ENCODE measurements around the gene RSL1D1. TPM values are rescaled to one million over a fixed set of nuclear protein-coding genes. Genes with fewer than 3 reads are reported as not detected.

The RSL1D1 gene
- total RNA-seq, 1 donor from 2014 or later: 148 TPM

- Histone ChIP-seq H3K4me1 (no peaks in the 10 kb centered on the region), H3K36me3 (peaks cover 0 to 58% of the 10 kb centered on the region in 2 donors), H3K27ac (no peak overlapping the region), H3K27me3 (no peaks in the 10 kb centered on the region), H3K4me3 (no peak overlapping the region), H3K9me3 (no peaks in the 10 kb centered on the region)
- TF ChIP-seq CTCF (IDR thresholded peaks at IDR 0.05): no peak
- no peak for TF ChIP-seq POLR2A (IDR thresholded peaks at IDR 0.05)
- no peak for TF ChIP-seq POLR2AphosphoS5 (IDR thresholded peaks at IDR 0.05; ENCODE audit: insufficient read depth in 1 of 2, low read depth in 1 of 2)
- DNase-seq (ENCODE audit: extremely low spot score in 2 of 2): no peak
- intact Hi-C loops (cut with DNase I): no loop called here
Measured at GRCh38 chr16:11877374-11877773, 26.0 kb upstream of the RSL1D1 start.

GRCh38 chr16:11876306-11876705 is 25.0 kb upstream of the RSL1D1 start:
- H3K27me3 ChIP-seq: no peaks in the 10 kb centered on the region
- H3K4me1 ChIP-seq: no peaks in the 10 kb centered on the region
- TF ChIP-seq POLR2AphosphoS5 (IDR thresholded peaks at IDR 0.05; ENCODE audit: insufficient read depth in 1 of 2, low read depth in 1 of 2) (no peak), POLR2A (IDR thresholded peaks at IDR 0.05) (no peak), CTCF (IDR thresholded peaks at IDR 0.05) (no peak)
- intact Hi-C loops (cut with DNase I): no loop called here
- no peak overlapping the region for H3K27ac ChIP-seq
- no peaks in the 10 kb centered on the region for H3K9me3 ChIP-seq
- H3K36me3 ChIP-seq: peaks cover 0 to 52% of the 10 kb centered on the region in 2 donors
- no peak overlapping the region for H3K4me3 ChIP-seq
- DNase-seq (ENCODE audit: extremely low spot score in 2 of 2): no peak

- no peaks in the 10 kb centered on the region for H3K9me3 ChIP-seq
- no peak overlapping the region for H3K4me3 ChIP-seq
- no peak for DNase-seq (ENCODE audit: extremely low spot score in 2 of 2)
- H3K4me1 ChIP-seq: no peaks in the 10 kb centered on the region
- TF ChIP-seq POLR2AphosphoS5 (IDR thresholded peaks at IDR 0.05; ENCODE audit: insufficient read depth in 1 of 2, low read depth in 1 of 2) (no peak), CTCF (IDR thresholded peaks at IDR 0.05) (no peak), POLR2A (IDR thresholded peaks at IDR 0.05) (no peak)
- H3K27ac ChIP-seq: no peak overlapping the region
- peaks cover 0 to 46% of the 10 kb centered on the region in 2 donors for H3K36me3 ChIP-seq
- intact Hi-C loops (cut with DNase I): no loop called here
- H3K27me3 ChIP-seq: no peaks in the 10 kb centered on the region
Measured at GRCh38 chr16:11875721-11876120, 24.4 kb upstream of the RSL1D1 start.

GRCh38 chr16:11871193-11871592 is 19.9 kb upstream of the RSL1D1 start:
- intact Hi-C loops (cut with DNase I): no loop called here
- Histone ChIP-seq H3K27me3 (no peaks in the 10 kb centered on the region), H3K27ac (no peak overlapping the region), H3K36me3 (peaks cover 0 to 27% of the 10 kb centered on the region in 2 donors), H3K9me3 (no peaks in the 10 kb centered on the region), H3K4me3 (no peak overlapping the region), H3K4me1 (peaks cover 14% of the 10 kb centered on the region)
- DNase-seq (ENCODE audit: extremely low spot score in 2 of 2): no peak
- TF ChIP-seq POLR2A (IDR thresholded peaks at IDR 0.05) (no peak), POLR2AphosphoS5 (IDR thresholded peaks at IDR 0.05; ENCODE audit: insufficient read depth in 1 of 2, low read depth in 1 of 2) (no peak), CTCF (IDR thresholded peaks at IDR 0.05) (no peak)

- H3K4me1 ChIP-seq: peaks cover 14% of the 10 kb centered on the region
- TF ChIP-seq POLR2A (IDR thresholded peaks at IDR 0.05): no peak
- no peak for TF ChIP-seq CTCF (IDR thresholded peaks at IDR 0.05)
- TF ChIP-seq POLR2AphosphoS5 (IDR thresholded peaks at IDR 0.05; ENCODE audit: insufficient read depth in 1 of 2, low read depth in 1 of 2): no peak
- H3K36me3 ChIP-seq: peaks cover 0 to 25% of the 10 kb centered on the region in 2 donors
- H3K4me3 ChIP-seq: no peak overlapping the region
- no peaks in the 10 kb centered on the region for H3K9me3 ChIP-seq
- intact Hi-C loops (cut with DNase I): no loop called here
- no peak for DNase-seq (ENCODE audit: extremely low spot score in 2 of 2)
- H3K27me3 ChIP-seq: no peaks in the 10 kb centered on the region
- no peak overlapping the region for H3K27ac ChIP-seq
Measured at GRCh38 chr16:11870399-11870798, 19.1 kb upstream of the RSL1D1 start.
